ENCODE results near the gene HEG1.

Gene HEG1

DNA sequence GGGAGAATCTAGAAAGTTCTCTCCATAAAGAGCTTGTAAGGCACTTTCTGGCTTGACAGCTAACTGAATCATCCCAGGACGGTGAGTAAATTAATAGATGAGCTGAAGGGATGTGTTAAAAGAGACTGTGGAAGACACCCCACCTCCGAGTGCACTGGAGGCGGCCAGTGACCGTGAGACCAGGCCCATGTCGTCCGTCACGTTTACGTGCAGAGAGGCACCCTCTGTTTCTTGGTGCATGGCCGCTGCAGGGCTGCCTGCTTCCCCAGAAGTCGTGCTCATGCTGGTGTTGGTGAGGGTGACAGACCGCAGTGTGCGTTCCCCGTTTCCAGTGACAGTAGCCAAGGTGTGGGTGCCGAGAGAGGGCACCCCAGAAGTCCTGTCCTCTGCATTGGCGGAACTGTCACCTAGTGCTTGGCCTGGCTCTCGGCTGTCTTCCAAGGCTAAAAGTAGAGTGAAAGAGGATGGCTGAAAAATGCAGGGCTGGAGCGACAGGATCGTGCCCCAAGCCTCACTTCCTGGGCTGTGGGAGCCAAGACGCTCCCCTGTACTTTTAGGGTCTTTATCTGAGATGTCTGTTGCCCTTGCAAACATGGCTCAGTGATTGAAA is 41.1 kb downstream of the HEG1 start:
- DNase-seq (ENCODE audit: low read depth), result no peak

DNA sequence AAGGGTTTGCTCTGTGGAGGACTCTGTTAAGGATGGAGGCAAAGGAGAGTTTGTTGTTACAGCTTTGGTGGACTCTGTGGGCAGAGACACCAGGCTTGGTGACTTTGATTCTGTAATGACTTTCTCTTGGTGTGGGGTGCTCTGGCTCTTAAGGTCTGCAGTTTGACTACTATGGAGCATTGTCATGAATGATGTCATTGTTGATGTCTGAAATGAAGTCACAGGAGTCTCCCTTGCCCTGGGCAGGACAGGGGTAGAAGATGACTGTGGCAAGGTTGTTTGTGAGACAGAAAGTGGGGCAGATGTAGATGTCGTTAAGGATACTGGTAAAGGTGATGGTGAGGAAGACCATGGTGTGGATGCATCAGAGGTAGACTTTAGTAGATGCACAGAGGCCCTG is 42.7 kb downstream of the HEG1 start:
- no peak for DNase-seq (ENCODE audit: low read depth)

DNA sequence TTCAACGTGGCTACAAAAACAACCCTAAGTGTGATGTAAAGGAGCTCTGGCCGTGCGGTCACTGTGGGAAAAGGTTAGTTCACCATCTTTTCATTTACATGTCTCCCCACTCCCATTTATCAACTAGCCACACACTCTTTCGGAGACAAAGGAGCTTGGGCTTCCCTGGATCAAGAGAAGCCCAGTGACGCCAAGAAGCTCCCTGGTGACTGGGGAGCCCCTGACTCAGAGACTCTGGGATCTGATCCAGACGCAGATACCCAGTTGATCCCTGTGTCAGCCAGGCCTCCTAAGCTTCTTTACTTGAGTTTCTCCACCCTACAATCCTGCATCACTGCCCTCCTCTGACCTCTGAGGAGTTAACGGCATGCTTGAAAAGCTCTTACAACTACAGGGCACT is 43.9 kb downstream of the HEG1 start:
- no peak for DNase-seq (ENCODE audit: low read depth)

DNA sequence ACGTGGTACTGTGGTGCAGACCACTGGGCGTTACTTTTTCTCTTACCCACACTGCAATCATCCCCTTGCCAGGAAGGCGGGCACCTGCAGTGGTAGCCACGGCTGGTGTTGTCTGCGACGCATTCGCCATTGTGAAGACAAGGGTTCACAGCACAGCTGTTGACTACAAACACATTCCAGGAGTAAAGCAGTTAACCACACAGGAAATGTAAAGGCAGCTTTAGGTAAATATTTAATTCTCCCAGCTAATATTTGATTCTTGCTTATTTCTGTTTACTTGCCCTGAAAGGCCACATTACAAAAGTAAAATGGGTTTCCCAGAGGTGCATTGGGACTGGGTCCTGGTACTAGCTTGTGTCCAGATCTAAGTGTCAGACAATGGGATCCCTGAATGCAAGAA is 45.4 kb downstream of the HEG1 start:
- DNase-seq (ENCODE audit: low read depth), result no peak

DNA sequence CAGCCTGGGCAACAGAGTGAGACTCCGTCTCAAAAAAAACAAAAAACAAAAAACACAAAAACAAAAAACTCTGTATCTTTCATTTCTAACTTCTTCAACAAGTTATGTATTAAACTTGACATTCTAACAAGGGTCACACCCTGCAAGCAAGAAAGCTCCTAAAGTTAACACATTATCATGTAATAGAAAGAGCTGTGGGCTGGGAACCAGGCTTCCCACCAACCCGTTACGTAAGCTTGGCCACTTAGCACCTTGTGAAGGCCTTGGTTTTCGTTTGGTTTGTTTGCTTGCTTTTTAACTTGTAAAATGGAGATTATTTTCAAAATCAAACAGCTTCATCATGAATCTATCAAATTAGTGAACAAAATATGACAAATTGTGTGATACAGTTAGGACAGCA is 47.0 kb downstream of the HEG1 start:
- no peak for DNase-seq (ENCODE audit: low read depth)

DNA sequence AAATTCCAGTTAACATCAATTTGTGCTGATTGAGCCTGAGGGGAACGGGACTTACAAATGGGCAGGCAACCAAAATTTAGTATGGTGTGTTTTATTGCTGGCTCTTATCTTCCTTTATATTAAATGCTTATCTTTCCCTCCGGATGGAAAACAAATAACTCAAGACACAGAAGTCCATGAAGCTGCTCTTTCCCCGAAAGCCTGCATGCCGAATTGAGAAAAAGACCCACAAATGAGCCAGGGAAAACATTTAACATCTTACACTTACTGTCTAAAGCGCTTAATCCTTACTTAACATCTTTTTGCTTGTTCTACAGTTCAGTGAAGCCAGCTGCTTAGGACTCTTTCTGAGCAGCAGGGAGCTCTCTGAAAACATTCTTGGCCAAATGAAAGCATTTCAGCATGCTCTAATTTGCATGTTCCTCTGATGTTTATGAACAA is 49.5 kb downstream of the HEG1 start:
- DNase-seq (ENCODE audit: low read depth), result no peak

DNA sequence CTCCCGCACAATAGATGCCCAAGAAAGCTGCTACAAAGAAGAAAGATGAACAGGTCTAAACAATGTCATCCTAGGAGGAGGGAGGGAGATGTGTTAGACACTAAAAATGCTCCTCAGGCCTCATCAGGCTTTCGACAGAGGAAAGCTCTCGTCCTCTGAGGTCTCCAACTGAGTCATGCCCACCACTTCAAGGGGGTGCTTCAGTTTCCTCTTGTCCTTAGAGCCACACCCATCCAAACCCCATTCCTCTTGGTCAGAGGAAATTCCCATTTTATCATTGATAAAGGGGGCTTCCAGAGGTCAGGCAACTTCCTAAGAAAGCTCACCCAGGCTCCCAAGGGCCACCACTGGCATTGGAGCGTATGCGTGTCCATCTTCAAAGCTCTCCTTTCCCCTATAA is 50.1 kb downstream of the HEG1 start:
- no peak for DNase-seq (ENCODE audit: low read depth)

DNA sequence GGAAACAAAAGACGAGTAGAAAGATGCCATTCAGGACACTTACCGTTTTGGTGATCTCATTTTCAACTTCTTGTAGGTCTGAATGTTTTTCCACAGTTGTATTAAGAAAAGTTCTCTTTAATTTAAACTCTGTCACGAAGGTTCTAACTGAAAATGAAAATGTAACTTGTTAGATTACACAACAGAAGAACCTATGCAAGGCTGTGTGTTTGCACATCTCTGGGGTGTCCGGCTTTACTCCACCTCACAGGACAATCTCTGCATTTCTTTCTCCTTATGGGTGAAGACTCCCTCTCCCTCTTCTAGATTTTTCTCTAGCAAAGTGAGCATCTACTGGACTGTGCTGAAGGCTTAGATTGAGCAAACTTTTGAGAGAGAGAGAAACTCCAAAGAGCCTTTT is 50.6 kb downstream of the HEG1 start:
- no peak for DNase-seq (ENCODE audit: low read depth)

DNA sequence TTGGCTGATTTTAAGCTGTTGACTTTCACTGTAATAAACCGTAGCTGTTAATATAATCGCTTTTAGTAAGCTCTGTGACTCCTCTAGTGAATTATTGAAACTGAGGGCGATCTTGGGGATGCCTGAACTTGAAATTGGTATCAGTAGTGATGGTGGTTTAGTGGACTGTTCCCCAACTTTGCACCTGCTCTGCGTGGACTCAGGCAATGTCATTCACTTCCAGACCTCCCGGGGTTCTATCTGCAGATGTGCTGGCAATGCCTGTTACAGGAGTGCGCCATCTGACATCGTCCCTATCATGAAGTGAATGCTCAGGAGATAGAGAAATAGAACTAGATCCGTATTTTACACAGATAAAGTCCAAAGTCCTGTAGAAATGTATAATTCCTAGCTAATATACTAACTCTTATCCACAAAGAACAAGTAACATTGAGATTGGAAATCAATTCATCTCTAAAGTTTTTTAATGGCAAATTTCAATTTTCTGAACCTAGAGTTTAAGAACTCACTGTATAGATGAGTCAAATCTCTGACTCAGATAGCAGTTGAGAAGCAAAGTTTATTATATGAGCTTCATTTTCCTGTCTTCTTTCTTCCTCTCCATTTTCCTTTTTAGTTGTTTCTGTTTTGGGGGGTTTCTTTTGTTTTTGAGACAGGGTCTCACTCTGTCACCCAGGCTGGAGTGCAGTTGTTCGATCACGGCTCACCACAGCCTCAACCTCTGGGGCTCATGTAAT is 51.8 kb downstream of the HEG1 start:
- no peak for DNase-seq (ENCODE audit: low read depth)

DNA sequence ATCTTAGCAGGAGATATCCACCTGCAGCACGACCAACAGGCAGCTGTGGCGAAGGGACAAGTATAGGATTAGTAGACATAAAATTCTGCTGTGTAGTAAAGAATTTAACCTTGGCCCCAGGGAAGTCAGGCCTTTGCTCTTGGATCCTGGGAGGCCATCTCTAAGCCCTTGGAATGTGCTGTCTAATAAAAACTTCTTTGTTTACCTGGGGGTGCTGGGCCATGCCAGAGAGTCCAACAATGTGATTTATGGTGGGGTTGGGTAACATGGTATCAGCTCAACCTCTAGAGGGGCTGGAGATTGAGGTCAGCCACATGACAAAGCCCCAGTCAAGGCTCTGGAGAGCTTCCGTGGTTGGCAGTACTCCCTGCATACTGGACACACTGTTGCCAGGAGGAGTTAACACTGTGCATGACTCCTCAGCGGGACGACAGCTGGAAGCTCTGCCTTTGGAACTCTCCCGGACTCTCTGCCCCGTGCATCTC is 52.4 kb downstream of the HEG1 start:
- no peak for DNase-seq (ENCODE audit: low read depth)

DNA sequence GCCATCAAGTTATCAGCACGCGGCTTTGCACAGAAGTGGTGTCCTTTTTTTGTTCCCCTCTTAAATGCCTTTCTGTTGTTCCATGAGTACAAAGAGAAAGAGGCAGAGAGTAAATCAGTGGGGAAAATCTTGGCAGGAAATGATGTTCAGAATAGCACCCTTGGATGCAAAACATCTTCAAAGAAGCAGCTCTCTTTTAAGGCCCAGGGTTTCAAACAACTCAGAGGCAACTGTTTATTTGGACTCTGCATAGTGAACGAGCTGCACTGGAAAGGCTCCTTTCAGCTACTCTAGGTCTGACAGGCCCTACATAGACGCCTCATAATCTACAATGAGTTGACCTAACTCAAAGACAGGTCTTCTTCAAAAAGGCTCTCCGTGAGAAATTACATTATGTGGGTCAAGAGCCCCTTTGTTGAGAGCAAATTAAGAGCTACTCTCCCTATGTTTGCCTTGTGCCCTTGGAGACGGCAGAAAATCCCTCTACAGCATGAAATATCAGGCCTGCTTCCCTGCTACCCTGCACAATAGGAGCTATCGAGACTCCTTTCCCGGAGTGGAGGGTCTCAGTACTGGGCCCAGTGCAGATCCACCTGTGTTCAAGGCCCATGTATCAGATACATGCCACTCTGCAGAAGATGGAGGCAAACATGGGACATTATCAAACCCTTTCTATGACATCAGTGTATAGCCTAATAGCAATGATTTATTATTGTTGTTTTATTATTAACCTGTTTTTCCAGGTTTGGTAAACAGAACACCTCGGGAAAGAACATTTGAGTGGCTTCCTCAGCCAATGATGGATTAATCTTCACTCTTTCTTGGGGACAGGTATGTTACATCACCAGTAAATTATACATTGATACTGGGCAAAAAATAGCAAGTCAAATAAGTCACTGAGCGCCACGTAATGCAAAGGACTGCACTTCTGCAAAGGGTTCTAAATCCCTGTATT is 53.1 kb downstream of the HEG1 start:
- DNase-seq (ENCODE audit: low read depth), result no peak

DNA sequence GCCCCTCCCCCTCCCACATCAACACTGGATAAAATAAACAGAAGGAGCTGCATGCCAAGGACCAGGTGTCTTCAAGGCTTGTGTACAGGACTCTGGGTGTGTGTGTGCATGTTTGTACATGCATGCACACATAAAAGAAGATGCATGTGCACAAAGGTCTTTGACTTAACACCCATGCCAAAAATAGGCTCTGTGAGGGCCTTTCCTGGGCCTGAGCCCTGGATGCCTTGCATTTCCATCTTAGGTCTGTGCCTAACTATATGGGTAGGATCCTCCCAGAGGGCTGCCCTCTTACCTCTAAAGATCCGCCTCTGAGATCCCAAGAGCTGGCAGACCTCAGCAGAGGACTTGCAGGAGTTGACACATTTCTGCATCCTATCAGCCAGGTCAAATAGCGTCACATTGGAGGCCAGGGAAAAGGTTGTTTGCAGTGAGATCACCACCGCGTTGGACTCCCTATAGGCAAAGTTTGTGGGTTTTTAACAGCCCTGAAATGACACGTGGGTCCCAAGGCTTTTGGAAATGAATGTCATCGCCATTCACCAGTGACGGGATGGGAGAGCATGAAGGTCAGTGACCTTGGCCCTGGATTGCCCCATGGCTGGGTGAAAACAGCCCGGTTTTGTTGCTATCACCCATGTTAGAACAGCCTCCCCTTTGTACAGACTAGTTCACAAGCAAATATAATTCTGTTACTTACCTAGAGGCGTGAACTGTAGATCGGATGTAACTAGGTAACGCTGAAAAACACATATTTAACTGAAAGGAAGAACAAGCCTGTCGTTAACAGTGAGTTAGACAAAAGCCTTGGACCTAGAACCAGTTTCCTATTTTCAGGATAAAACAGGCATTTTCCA is 54.0 kb downstream of the HEG1 start:
- DNase-seq (ENCODE audit: low read depth), result no peak

DNA sequence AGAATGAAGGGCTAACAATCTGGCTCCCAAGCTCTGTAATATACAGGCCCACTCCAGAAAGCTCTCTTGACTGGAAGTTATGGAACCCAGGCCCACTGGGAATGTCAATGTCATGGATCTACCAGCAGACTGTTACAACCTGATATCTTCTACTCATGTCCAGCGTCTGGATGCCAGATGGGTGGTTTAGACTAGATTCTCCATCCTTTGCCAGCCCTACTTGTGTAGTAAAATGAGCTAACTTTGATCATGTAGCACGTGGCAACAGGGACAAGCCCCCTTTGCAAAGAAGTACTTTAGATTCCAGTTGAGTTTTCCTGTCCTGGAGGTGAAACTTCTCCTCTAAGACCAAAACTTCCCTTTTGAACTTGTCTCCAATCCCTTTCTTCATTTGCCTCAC is 55.1 kb downstream of the HEG1 start:
- no peak for DNase-seq (ENCODE audit: low read depth)

DNA sequence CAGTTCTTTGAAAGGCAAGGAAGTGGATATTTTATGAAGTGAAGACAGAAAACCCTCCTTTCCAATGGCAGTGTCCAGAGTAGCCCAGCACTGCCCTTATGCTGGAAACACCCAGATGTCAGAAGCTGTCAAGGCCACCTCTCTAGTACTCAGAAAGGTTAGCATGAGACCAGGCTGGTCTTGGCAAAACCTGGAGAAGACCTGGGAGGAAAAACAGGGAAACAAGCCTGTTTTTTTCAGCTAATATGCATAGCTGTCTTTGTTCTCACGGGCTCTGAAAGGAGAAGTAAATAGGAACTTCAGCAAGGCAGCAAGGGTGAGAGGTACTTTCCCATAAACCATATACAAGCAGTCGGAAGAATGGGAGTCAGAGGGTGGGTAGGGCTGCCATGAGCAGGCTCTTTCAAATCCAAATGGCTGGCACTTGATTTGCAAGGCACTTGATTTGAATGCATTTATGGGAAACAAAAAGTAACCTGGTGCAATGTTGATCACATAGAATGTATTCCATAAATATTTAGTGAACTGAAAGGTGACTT is 55.8 kb downstream of the HEG1 start:
- DNase-seq (ENCODE audit: low read depth), result no peak

DNA sequence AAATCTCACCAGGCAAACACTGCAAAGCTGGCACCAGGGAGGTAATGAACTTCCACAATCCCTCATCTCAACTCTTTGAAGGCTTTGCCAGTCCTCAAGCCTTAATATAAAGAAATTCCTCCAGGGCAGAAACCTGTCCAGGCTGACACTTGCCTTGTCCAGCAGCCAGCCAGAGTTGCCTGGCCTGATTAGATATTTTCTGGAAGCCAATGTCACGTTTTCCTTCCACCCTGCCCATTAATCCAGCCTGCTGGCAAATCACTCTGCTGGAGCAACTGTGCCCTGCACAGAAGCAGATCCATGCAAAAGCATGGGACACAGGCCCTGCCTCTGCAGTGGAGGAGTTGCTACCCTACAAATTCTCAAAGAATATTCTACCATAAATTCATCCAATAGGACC is 56.5 kb downstream of the HEG1 start:
- DNase-seq (ENCODE audit: low read depth), result no peak

DNA sequence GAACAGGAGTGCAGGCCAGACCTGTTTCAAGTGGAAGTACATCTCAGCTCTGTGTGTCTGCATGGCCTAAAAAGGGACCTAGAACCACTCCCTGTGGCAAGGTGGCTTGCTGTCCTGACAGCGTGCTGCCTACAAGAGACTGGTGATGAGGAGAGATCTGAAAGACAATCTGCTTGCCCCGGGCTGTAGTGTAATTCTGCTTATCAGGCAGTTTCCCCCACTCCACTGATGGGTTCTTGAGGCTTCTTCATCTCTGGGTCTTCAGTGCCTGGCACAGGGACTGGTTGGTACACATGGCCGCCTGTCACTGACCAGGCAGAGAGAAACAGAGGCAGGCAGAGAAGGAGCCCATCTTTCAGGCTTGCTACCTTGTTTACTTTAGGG is 57.6 kb downstream of the HEG1 start:
- no peak for DNase-seq (ENCODE audit: low read depth)

DNA sequence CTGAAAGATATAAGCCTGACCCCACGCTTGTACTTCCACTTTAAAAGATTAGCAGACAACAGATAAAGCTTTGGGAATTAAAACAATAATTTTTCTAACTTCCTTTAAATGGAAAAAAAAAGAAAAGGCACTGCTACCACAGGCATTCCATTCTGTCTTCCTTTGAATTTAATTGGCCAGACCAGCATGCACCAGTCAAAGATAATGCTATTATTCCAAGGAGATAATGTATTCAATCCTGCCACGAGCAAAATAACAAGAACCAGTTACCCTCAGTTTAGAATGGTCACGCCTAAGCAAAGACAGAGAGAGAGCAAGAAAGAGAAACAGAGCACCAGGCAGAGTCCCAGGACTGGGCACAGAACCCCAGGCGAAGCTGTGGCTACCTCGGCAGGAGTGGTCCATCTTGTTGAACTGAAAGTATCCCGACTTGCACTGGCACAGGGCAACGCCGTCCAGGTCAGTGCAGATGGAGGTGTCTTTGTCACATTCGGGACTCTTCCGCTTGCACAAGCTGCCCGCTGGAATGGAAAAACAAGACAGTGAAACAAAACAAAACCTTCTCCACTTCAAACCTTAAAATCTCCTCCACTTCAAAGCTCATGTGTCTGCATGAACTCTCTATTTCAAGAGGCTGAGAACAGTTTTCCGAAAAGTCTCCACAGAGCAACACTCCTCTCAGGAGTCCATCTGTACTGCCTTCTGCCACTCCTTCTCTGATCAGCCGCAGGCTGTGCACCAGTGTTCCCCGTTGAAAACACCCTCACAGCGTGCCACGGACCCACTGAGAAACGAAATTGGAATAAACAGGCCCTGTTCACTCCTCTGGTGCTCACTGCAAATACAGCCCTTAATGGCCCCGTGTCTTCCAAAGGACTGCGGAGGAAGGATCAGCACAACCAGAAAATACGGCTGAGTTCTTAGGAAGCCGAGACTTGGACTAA is 58.2 kb downstream of the HEG1 start:
- DNase-seq (ENCODE audit: low read depth), result no peak

DNA sequence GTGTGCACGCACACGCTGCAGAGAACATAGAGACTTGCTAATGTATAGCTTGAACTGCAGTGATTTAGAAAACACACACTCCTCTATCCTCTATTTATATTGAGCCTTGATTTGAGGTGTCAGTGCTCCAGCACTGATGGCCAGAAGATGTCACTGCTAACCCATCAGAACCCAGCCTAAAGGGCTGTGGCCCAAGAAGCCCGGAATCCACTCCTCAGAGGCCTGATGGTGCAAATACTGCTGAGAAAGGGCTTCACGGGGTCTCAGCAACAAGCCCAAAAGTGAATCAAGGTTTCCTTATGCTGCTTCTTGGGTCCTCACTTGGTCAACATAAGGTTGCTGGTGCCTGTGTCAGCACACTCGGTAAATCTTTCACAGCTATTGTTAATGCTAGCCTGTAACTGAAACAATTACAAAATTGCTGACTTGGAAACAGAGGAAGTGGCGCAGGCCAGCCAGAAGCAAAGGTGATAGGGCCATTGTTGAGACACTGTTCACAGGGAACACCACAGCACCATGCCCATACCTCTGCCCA is 60.3 kb downstream of the HEG1 start:
- peak; percentile 20 for DNase-seq (ENCODE audit: low read depth)

DNA sequence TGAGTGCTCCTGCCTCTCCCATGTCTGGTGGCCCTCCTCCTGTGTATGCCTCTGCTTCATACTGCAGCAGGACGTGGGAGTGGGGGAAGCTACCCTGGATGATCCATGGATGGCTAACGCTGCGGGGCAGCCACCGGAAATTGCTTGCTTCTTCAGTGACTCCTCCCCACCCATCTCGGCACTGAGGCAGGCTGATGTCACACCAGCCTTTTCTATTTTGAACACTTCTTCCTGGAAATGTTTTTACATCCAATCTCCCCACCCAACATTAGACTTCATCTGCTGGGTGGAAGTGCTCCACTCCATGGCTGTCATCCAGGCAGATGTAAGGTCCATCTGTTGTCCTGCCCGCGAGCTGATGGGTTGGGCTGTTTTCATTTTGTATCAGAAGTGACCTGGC is 62.3 kb downstream of the HEG1 start:
- no peak for DNase-seq (ENCODE audit: low read depth)

DNA sequence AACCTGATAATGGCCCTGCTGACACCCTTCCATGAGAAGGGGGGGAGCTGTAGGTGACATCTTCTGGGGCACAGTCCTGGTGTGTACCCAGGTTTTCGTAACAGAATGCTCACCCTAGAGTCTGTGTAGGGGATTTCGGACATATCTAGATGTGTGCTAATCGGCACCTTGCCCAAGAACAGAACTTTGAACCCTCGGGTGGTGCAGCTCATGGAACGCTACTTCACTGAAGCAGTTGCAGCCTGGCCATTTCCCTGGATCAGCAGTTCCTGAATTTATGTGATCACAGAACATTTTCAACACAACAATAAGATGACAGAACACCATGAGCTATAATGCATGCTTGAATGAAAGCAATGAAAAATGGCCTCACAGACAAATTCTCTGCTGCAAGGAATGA is 63.8 kb downstream of the HEG1 start:
- no peak for DNase-seq (ENCODE audit: low read depth)

Data from activated T-cell treated with anti-CD3 and anti-CD28 coated beads for 24 hours (primary cell).